ENCODE measurements around the gene NFIA.

DNA sequence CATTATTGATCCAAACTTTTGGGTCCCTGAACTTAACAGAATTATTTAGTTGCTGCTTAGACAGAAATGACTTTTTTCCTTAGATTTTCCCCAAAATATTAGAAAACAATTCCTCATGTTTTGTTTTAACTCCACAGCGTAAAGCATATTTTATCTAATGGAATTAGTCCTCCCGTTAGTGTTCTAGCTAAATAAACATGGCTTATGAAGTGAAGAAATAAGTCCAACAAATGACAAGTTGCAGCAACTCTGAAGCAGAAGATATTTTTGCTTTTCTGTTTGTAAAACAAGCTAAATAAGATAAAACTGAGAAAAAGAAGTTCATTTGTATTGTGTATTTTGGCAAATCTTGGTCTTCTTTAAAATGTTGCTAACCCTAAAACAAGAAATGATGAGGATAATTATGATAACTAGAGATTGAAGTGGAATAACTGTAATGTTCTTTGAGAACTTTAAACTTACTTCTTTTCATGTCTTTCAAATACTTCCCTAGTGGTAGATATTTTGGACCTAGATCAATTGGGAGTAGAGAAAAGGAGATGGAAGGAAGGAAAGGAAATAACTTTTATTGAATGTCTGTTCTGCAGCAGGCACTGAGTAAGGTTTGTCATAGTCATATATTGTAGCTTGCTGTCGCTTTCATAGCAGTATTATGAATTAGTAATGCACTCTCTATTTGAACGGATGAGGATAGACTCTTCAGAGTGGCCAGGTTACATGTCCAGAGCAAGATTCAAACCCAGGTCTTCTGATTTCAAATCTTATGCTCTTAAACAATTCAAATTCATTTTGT lies 12.5 kb downstream of the NFIA start:
- TF ChIP-seq POLR2A (IDR thresholded peaks at IDR 0.05): no peak
- TF ChIP-seq, protein P1, sequence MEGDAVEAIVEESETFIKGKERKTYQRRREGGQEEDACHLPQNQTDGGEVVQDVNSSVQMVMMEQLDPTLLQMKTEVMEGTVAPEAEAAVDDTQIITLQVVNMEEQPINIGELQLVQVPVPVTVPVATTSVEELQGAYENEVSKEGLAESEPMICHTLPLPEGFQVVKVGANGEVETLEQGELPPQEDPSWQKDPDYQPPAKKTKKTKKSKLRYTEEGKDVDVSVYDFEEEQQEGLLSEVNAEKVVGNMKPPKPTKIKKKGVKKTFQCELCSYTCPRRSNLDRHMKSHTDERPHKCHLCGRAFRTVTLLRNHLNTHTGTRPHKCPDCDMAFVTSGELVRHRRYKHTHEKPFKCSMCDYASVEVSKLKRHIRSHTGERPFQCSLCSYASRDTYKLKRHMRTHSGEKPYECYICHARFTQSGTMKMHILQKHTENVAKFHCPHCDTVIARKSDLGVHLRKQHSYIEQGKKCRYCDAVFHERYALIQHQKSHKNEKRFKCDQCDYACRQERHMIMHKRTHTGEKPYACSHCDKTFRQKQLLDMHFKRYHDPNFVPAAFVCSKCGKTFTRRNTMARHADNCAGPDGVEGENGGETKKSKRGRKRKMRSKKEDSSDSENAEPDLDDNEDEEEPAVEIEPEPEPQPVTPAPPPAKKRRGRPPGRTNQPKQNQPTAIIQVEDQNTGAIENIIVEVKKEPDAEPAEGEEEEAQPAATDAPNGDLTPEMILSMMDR (IDR thresholded peaks at IDR 0.05): no peak

All from Peyer's patch (tissue), 4 donors.